Muscle layer of duodenum (tissue), 2 donors: ENCODE results near the gene DGKD.

Experiments used
- H3K27ac ChIP-seq: one replicate; pipeline ENCODE4 v1.7.0; 2013; ENCODE audit warnings: mild to moderate bottlenecking, low read length
- H3K27me3 ChIP-seq: one replicate; pipeline ENCODE4 v1.7.0; 2013; ENCODE audit warnings: low read depth, mild to moderate bottlenecking, control low read depth, low read length
- H3K36me3 ChIP-seq, 2 donors: one replicate each; pipeline ENCODE4 v1.7.0; 2013; ENCODE audit warnings: low read length in 2 of 2, control low read depth in 1 of 2, mild to moderate bottlenecking in 1 of 2; ENCODE audit not compliant: insufficient read depth in 2 of 2, control insufficient read depth in 1 of 2
- H3K4me1 ChIP-seq, 2 donors: one replicate each; pipeline ENCODE4 v1.7.0; 2013; ENCODE audit warnings: low read length in 2 of 2, mild to moderate bottlenecking in 2 of 2, control low read depth in 1 of 2, moderate library complexity in 1 of 2; ENCODE audit not compliant: insufficient read depth in 2 of 2, control insufficient read depth in 1 of 2
- H3K4me3 ChIP-seq, 2 donors: one replicate each; pipeline ENCODE4 v1.7.0; 2013; ENCODE audit warnings: low read length in 2 of 2, low read depth in 1 of 2, mild to moderate bottlenecking in 1 of 2
- H3K9me3 ChIP-seq, 2 donors: one replicate each; pipeline ENCODE4 v1.7.0; 2013; ENCODE audit warnings: low read length in 2 of 2, control low read depth in 1 of 2, mild to moderate bottlenecking in 1 of 2; ENCODE audit not compliant: control insufficient read depth in 1 of 2
- donor health status: healthy.

DGKD gene

DNA sequence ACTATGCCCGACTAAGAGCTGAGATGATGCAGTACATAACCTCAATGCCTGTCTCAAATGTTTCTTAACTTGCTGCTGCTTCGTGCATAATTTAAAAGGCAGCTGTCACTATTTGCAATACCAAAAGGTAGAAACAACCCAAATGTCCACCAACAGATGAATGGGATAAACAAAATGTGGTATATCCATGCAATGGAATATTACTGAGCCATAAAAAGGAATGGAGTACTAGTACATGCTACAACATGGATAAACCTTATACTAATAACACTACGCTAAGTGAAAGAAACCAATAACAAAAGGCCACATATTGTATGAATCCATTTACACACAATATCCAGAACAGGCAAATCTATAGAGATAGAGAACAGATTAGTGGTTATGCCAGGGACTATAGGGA is 13.0 kb upstream of the DGKD start:
- Histone ChIP-seq H3K4me3 (no peak overlapping the region), H3K27ac (no peak overlapping the region), H3K9me3 (no peaks in the 10 kb centered on the region), H3K4me1 (no peaks in the 10 kb centered on the region), H3K27me3 (no peaks in the 10 kb centered on the region), H3K36me3 (no peaks in the 10 kb centered on the region)

- no peaks in the 10 kb centered on the region for H3K27me3 ChIP-seq
- no peaks in the 10 kb centered on the region for H3K9me3 ChIP-seq
- no peak overlapping the region for H3K27ac ChIP-seq
- no peak overlapping the region for H3K4me3 ChIP-seq
- H3K4me1 ChIP-seq: no peaks in the 10 kb centered on the region
- no peaks in the 10 kb centered on the region for H3K36me3 ChIP-seq
These were observed 12.0 kb upstream of the DGKD start for GRCh38 chr2:233342301-233342700.

GRCh38 chr2:233343171-233343705 is 11.1 kb upstream of the DGKD start:
- Histone ChIP-seq H3K9me3 (no peaks in the 10 kb centered on the region), H3K27ac (no peak overlapping the region), H3K4me1 (no peaks in the 10 kb centered on the region), H3K36me3 (no peaks in the 10 kb centered on the region), H3K27me3 (no peaks in the 10 kb centered on the region), H3K4me3 (no peak overlapping the region)

DNA sequence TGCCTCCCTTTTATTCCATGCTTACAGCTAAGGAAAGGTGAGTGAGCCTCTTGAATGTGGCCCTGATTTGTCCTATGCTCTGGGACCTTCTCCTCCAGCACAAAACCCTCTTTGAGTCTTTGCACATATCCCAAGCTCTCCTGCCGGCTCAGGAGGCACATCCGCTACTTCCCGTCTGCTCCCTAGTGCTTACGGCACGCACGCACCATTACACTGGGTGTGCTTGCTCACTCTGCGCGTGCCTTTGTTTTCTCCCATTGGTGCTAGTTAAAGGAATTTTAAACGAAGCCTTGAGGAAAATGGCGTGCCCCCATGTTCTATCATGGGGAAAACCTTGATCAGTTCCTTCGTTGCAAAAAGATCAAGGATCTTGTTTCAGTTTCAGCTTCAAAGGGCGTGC is 7.9 kb upstream of the DGKD start:
- no peaks in the 10 kb centered on the region for H3K27me3 ChIP-seq

DNA sequence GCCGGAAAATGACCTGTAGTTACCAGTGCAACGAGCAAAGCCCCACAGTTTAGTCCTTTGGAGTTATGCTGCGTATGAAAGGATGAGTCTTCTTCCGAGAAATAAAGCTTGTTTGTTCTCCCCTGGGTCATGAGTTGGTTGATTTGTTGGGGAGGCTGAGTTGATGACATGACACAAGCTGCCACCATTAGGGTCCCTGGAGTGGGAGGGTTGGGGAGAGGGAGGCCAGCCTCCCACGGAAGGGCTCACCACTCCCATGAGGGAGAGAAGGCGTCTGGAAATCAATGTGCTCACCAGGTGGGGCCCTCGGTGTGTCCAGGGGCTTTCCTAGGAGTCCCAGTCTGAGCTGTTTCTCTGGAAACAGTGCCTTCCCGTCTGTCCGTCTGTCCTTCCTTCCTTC is 7.4 kb upstream of the DGKD start:
- Histone ChIP-seq H3K36me3 (no peaks in the 10 kb centered on the region), H3K4me1 (peaks cover 0 to 4% of the 10 kb centered on the region in 2 donors), H3K27me3 (no peaks in the 10 kb centered on the region), H3K9me3 (no peaks in the 10 kb centered on the region), H3K27ac (no peak overlapping the region), H3K4me3 (no peak overlapping the region)

More for the DNA sequence above, 7.9 kb upstream of the DGKD start:
- H3K9me3 ChIP-seq: no peaks in the 10 kb centered on the region
- H3K4me1 ChIP-seq: peaks cover 0 to 4% of the 10 kb centered on the region in 2 donors
- H3K27ac ChIP-seq: no peak overlapping the region
- no peaks in the 10 kb centered on the region for H3K36me3 ChIP-seq
- H3K4me3 ChIP-seq: no peak overlapping the region

DNA sequence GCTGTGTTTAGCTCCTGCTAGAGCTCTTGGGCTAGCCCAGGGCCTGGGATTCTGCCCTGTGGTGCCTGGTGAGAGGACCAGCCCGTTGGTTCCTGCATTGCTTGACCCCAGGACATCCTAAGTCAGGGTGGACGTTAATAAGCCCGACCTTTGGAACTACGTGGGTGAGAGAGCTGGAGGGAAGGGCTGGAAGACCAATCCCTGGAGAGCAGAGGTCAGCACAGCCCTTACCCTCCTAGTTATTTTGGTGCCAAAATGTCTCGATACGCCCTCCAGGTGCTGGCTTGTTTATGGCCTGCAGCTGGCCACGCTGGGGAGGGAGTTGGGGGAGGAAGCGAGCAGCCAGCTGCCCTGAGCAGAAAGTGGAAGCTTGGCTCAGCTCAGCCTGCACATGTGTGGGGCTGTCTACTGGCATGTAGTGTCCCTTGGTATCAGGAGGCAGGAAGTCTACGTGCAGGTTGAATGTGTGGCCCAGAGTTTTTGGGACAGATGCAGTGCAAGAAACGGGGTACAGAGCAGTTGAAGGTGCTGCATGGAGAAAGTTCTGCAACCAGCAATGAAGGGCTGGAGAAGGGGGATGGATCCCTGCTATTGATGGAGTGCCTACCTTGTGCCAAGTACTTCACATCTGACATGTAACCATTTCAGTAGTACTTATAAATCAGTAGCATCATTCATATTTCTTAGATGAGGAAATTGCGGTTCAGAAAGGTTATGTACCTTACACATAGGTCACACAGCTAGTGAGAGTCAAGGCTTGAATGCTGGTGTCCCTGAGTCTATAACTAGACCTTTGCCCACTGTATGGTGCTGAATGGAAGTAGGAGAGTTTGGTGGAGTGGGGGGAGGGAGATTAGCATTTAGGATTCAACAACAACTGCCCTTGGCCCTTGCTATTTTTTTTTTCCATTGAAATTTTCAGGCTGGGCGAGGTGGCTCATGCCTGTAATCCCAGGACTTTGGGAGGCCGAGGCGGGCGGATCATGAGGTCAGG is 5.0 kb upstream of the DGKD start:
- Histone ChIP-seq H3K4me1 (peaks cover 4 to 5% of the 10 kb centered on the region in 2 donors), H3K9me3 (no peaks in the 10 kb centered on the region), H3K27ac (no peak overlapping the region), H3K4me3 (no peak overlapping the region), H3K36me3 (no peaks in the 10 kb centered on the region), H3K27me3 (no peaks in the 10 kb centered on the region)

- Histone ChIP-seq H3K27ac (no peak overlapping the region), H3K4me1 (peaks cover 5 to 9% of the 10 kb centered on the region in 2 donors), H3K36me3 (no peaks in the 10 kb centered on the region)
These were observed 3.6 kb upstream of the DGKD start for GRCh38 chr2:233350708-233351107.

DNA sequence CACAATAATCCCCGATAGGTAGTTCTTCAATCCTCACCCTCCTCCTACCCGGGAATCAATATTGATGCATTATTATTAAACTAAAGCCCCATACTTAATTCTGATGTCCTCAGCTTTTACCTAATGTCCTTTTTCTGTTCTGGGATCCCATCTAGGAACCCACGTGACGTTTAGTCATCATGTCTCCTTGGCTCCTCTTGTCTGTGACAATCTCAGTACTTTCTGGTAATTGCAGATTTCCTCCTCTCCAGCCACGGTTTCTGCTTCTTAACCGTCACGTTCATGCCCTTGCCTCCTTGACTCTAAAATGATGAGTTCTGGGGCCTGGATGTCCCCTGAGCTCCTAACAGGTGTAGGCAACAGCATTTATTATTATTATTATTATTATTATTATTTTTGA is 2.9 kb upstream of the DGKD start:
- peaks cover 5 to 15% of the 10 kb centered on the region in 2 donors for H3K4me1 ChIP-seq

More at GRCh38 chr2:233350708-233351107, 3.6 kb upstream of the DGKD start:
- Histone ChIP-seq H3K4me3 (no peak overlapping the region), H3K9me3 (no peaks in the 10 kb centered on the region), H3K27me3 (no peaks in the 10 kb centered on the region)

DNA sequence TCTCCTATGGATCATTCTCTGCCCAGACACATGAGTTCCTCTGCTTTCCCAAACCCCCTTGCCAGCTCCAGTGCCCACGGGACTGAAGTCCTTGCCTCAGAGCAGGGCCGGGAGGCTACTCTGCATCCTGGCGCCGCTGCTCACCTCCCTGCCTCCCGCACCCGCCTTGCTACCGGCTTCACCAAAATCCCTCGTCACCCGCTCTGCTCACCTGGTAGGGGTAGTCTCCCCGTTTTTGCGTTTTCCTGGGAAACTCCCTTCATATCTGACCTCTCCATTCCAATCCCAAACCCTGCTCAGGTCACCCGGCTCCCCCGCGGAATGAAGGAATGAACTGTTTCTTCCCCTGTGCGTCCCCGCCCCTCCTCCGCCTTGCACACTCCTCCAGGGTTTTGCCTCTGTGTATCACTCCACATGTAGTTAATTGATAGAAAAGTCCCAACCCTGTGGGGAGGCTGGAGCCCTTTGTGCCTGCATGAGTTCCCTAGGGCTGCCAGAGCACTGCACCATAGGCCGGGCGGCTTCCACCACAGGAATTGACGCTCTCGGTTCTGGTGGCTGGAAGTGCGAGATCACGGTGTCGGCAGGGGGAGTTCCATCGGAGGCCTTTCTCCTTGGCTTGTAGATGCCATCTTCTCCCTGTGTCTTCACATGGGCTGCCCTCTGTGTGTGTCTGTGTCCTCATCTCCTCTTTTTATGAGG is 2.0 kb upstream of the DGKD start:
- Histone ChIP-seq H3K36me3 (no peaks in the 10 kb centered on the region), H3K9me3 (no peaks in the 10 kb centered on the region), H3K4me3 (no peak overlapping the region), H3K27me3 (no peaks in the 10 kb centered on the region), H3K27ac (no peak overlapping the region), H3K4me1 (peaks cover 5 to 20% of the 10 kb centered on the region in 2 donors)

More for the DNA sequence above, 2.9 kb upstream of the DGKD start:
- no peaks in the 10 kb centered on the region for H3K9me3 ChIP-seq
- H3K27ac ChIP-seq: no peak overlapping the region
- H3K27me3 ChIP-seq: no peaks in the 10 kb centered on the region
- no peak overlapping the region for H3K4me3 ChIP-seq
- no peaks in the 10 kb centered on the region for H3K36me3 ChIP-seq

DNA sequence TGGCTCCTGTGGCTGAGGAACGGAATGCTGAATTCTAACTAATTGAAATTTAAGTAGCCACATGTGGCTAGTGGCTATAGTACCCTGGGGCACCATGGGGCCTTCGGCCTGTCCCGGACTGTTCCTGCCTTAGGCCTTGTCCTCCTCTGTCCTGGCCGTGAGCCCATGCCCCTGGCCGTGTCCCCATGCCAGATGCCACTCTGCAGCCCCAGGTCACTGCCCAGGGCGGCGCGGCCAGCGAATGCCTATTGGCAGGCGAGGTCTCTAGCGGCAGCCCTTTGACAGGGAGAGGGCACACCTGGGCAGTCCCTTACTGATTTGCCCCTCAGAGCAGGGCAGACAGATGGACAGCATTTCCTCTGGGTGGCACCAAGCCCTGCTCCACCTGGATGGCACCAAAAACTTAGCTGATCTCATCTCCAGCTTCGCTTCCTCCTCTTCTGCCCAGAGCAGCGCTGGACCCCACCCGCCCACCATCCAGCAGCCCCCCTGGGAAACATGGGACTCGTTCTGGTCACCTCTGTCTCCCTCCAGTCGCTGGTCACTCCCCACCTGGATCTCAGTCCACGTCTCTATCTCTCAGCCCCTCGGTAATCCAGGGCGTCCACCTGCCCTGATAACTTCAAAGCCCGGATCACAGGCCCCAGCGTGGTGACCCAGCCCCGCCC is 1.1 kb upstream of the DGKD start:
- Histone ChIP-seq H3K36me3 (no peaks in the 10 kb centered on the region), H3K27me3 (no peaks in the 10 kb centered on the region), H3K9me3 (no peaks in the 10 kb centered on the region), H3K4me3 (peak overlapping the region; percentile 51 to 63), H3K27ac (no peak overlapping the region), H3K4me1 (peaks cover 5 to 27% of the 10 kb centered on the region in 2 donors)

GRCh38 chr2:233354500-233354924 is 218 bp downstream of the DGKD start:
- no peak overlapping the region for H3K27ac ChIP-seq
- no peaks in the 10 kb centered on the region for H3K36me3 ChIP-seq
- H3K9me3 ChIP-seq: no peaks in the 10 kb centered on the region
- peak overlapping the region in 1 of 2 donors; percentile 86 for H3K4me3 ChIP-seq
- peaks cover 5 to 36% of the 10 kb centered on the region in 2 donors for H3K4me1 ChIP-seq
- no peaks in the 10 kb centered on the region for H3K27me3 ChIP-seq
